Glutamatergic neuron (in vitro differentiated cells): Measurements from ENCODE around the gene GEMIN4. TPM values are rescaled to one million over a fixed set of nuclear protein-coding genes. Genes with fewer than 3 reads are reported as not detected.

Source experiments
- DNase-seq: peaks from one replicate; pipeline ENCODE4 v3.0.0; 2022
- H3K27ac Mint-ChIP-seq: one replicate; pipeline ENCODE4 v1.8.0; 2020; ENCODE audit warnings: mild to moderate bottlenecking, mixed read lengths, inconsistent platforms; ENCODE audit not compliant: unreplicated experiment
- H3K27me3 Mint-ChIP-seq: one replicate; pipeline ENCODE4 v1.8.0; 2020; ENCODE audit warnings: mild to moderate bottlenecking, moderate library complexity, mixed read lengths, inconsistent platforms; ENCODE audit not compliant: unreplicated experiment
- H3K36me3 Mint-ChIP-seq: one replicate; pipeline ENCODE4 v1.8.0; 2020; ENCODE audit warnings: mild to moderate bottlenecking, mixed read lengths, inconsistent platforms; ENCODE audit not compliant: unreplicated experiment
- H3K4me1 Mint-ChIP-seq: one replicate; pipeline ENCODE4 v1.8.0; 2020; ENCODE audit warnings: mild to moderate bottlenecking, low read depth, mixed read lengths, inconsistent platforms; ENCODE audit not compliant: unreplicated experiment
- H3K4me3 Mint-ChIP-seq: one replicate; pipeline ENCODE4 v1.8.0; 2020; ENCODE audit warnings: mild to moderate bottlenecking, mixed read lengths, inconsistent platforms; ENCODE audit not compliant: unreplicated experiment
- H3K9me3 Mint-ChIP-seq: one replicate; pipeline ENCODE4 v1.8.0; 2020; ENCODE audit warnings: mild to moderate bottlenecking, moderate library complexity, mixed read lengths, inconsistent platforms; ENCODE audit not compliant: unreplicated experiment
- CTCF ChIP-seq: fragments of 200-600 bp; sonication (generic); IDR thresholded peaks from one replicate; pipeline ENCODE4 v1.5.0; 2021; ENCODE audit not compliant: partially characterized antibody, unreplicated experiment
- total RNA-seq: library from RNA; stranded (reverse); fragmentation: NEBNext Ultra II Directional; extraction: Animal tissue kit (Norgen Biotek cat#: 25700); gene quantifications from one replicate; pipeline ENCODE4 v1.2.1, GENCODE V29; 2021; ENCODE audit not compliant: unreplicated experiment

The GEMIN4 gene
- total RNA-seq, 1 donor from 2014 or later: 19.9 TPM

GRCh38 chr17:708132-708531, 43.9 kb downstream of the GEMIN4 start:
- Mint-ChIP-seq H3K4me3 (no peak overlapping the region), H3K36me3 (no peaks in the 10 kb centered on the region), H3K9me3 (no peaks in the 10 kb centered on the region), H3K4me1 (peaks cover 2% of the 10 kb centered on the region), H3K27me3 (peaks cover 5% of the 10 kb centered on the region), H3K27ac (no peak overlapping the region)
- DNase-seq: no peak
- no peak for TF ChIP-seq CTCF

GRCh38 chr17:705863-706262, 46.2 kb downstream of the GEMIN4 start:
- Mint-ChIP-seq H3K27me3 (no peaks in the 10 kb centered on the region), H3K9me3 (no peaks in the 10 kb centered on the region), H3K27ac (no peak overlapping the region), H3K4me3 (no peak overlapping the region), H3K36me3 (no peaks in the 10 kb centered on the region), H3K4me1 (peaks cover 2% of the 10 kb centered on the region)
- TF ChIP-seq CTCF: no peak
- DNase-seq: no peak

- TF ChIP-seq CTCF: no peak
- H3K9me3 Mint-ChIP-seq: no peaks in the 10 kb centered on the region
- H3K27ac Mint-ChIP-seq: no peak overlapping the region
- no peak for DNase-seq
- no peaks in the 10 kb centered on the region for H3K27me3 Mint-ChIP-seq
- no peak overlapping the region for H3K4me3 Mint-ChIP-seq
- no peaks in the 10 kb centered on the region for H3K36me3 Mint-ChIP-seq
- peaks cover 2% of the 10 kb centered on the region for H3K4me1 Mint-ChIP-seq
Observed at GRCh38 chr17:705011-705410, 47.1 kb downstream of the GEMIN4 start.

- no peaks in the 10 kb centered on the region for H3K27me3 Mint-ChIP-seq
- H3K9me3 Mint-ChIP-seq: no peaks in the 10 kb centered on the region
- no peak for TF ChIP-seq CTCF
- no peaks in the 10 kb centered on the region for H3K36me3 Mint-ChIP-seq
- H3K27ac Mint-ChIP-seq: no peak overlapping the region
- no peak for DNase-seq
- peaks cover 2% of the 10 kb centered on the region for H3K4me1 Mint-ChIP-seq
- no peak overlapping the region for H3K4me3 Mint-ChIP-seq
Observed at GRCh38 chr17:704111-704864, 47.8 kb downstream of the GEMIN4 start.

GRCh38 chr17:703081-703875, 48.8 kb downstream of the GEMIN4 start:
- H3K4me3 Mint-ChIP-seq: no peak overlapping the region
- TF ChIP-seq CTCF: no peak
- H3K27ac Mint-ChIP-seq: no peak overlapping the region
- no peaks in the 10 kb centered on the region for H3K36me3 Mint-ChIP-seq
- H3K27me3 Mint-ChIP-seq: no peaks in the 10 kb centered on the region
- peaks cover 2% of the 10 kb centered on the region for H3K4me1 Mint-ChIP-seq
- H3K9me3 Mint-ChIP-seq: no peaks in the 10 kb centered on the region
- no peak for DNase-seq
